A204.1 (cell line): Measurements from ENCODE around the gene KPTN.
A peak's percentile ranks its signal among the peaks of the same experiment; 100 is the strongest.

Experiments used
- FAIRE-seq: peaks from 2 replicates; lab custom pipeline; 2012; peaks lifted over from hg19 to GRCh38; lab: Jason Lieb, UNC

The KPTN gene

DNA sequence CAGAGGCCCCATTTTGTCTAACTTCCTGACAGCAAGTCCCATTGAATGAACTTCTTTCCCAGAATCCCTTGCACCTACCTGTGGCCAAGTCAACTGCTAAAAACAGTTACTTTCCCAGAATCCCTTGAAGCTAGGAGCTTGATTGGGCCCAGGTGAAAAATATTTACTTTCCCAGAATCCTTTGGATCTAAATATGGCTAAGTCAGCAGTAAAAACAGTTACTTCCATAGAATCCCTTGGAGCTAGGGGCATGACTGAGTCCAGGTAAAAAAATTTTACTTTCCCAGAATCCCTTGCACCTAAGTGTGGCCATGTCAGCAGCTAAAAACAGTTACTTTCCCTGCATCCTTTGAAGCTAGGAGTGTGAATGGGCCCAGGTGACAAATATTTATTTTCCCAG, 51.5 kb downstream of the KPTN start:
- no peak for FAIRE-seq

DNA sequence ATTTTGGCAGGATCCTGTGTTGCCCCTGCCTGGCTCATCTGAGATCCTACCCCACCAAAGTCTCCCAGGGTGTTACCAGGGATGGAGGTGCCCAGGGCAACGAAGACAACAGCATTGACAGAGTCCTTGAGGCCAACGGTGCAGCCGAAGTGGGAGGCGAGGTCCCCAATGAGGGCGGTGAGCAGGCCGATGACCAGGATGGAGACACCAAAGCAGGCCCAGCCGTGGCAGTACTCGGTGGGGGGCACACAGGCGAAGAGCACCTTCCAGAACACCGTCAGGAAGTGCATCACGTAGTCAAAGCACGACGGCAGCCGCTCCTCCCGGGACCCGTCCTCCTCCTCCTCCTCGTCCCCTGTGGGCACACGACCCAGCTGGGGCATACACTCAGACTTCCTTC, 51.9 kb downstream of the KPTN start:
- no peak for FAIRE-seq

DNA sequence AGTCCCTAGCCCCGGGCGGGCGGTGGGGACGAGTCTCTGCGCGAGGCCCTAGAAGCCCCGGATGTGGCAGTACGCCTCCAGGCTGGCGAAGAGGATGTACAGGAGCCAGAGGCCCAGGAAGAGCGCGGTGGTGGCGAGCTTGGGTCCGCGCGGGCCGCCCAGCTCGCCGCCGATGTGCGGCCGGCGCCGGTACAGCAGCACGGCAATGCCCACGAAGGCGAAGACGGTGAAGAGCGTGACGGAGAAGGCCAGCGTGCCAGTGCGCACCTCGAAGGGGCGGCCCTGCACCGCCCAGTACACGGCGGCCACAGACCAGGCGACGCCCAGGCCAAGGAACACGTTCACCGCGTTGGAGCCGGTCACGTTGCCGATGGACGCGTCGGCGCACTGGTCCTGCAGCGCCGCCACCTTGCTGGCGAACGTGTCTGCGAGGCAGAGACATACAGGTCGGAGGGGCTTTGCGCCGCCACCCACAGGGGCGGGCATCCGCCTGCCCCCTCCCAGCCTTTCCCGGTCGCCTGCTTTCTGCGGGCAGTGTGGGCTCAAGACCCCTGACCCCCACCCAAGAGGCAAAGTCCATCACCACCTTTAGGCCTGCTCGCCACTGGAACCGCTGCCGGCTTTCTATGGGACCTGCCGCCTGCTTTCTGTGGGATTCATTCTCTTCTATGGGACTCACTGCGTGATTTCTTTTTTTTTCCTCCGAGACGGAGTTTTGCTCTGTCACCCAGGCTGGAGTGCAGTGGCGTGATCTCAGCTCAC, 53.8 kb downstream of the KPTN start:
- FAIRE-seq = no peak

DNA sequence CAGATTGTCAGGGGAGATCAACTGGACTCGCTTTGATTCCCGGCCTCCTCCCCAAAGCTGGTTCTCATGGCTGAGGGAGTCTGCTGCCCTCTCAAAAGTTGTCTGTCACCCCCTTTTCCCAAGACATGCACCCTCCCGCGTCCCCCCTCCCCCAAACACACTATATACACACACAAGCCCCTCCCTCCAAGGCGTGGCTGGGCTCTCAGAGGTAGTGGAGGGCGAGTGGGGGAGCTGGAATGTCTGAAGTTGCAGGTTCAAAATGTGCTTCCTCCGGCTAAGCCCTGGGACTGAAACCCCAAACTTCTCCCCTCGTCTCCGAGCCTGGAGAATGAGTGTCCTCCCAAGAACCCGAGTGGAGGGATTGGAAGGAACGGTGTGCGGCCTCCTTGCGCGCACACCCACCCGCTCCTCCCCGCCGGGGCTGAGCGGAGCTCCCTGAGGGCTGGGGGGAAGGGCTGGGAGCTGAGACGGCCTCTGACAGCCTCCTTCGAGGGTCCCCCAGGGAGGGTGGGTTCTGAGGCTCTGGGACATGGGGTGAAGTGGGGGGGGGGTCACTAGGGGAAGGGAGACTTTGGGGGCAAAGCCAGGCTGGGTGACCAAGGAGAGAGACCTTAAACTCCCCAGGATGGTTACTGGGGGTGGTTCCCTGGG, 54.8 kb downstream of the KPTN start:
- FAIRE-seq = no peak

DNA sequence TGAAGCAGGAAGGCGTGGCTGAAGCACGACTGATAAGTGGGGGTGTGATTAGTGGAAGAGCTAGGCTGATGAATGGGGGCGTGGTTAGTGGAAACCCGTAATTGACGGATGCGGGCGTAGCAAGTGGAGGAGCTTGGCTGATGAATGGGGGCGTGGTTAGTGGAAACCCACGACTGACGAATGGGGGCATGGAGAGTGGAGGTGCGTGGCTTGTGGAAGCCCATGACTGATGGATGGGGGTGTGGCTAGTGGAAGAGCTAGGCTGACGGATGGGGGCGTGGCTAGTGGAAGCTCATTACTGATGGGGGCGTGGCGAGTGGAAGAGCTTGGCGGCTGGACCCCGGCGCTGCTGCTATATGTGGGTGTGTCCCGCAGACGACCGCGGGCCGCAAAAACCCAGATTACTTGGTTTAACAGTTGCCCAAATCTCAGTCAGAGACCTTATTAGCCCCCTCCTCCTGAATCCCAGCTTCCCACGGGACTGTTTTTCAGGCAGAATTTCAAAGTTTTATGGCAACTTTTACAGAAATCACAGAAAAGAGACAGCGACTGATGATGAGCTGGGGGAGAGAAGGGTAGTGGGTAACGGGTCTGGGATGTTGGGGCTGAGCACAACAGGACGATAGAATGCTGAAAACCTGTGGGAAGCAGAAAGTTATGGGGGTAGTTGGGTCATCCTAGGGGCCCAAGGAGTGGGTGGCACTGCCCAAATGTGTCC, 55.7 kb downstream of the KPTN start:
- FAIRE-seq = peak; percentile 55

DNA sequence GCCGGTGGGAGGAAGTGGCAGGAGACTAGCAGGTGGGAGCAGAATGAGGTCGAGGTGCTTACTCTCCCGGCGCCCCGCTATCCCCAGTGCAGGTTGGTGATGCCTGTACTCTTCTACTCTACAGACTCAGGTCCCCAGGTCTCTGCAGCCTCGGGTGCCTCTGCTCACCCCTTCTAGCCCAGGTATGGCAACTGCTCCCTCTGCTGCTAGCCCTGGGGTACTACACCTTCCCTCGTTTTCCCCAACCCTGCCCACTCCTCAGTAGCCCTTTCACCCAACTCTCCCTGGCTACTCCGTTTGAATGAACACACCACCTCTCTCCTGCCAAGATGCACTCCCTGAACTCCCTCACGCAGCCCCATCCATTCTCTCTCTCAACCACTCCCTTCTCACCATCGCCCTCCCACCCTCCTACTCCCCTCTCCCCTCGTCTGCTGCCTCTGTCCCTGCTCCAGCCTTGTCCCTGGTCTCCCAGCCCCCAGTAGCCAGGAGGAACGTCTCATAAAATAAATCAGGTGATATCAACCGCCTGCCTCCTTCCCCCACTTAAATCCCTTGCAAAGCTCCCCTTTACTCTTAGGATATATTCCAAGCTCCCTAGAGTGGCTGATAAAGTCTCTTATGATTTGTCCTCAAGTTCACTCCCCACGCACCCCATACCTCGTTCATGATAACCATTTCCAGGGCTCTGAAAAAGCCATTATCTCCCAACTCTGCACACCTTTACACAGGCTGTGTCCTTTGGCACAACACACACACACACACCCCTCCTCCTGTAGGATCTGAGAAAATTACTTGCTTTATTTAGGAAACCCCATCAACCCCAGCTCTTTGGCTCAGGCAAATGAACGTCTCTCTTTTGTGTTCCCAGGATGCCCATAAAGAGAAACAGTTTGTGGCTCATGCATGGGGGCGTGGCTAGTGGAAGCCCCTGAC, 56.5 kb downstream of the KPTN start:
- FAIRE-seq = no peak
